GM12872 (cell line): Measurements from ENCODE around the gene TMBIM1.

Experiments used
- CTCF ChIP-seq: IDR thresholded peaks from 3 replicates; pipeline ENCODE4 v1.5.1; 2011; ENCODE audit warnings: low read depth, mild to moderate bottlenecking, low read length, moderate library complexity; ENCODE audit not compliant: insufficient read depth

TMBIM1 gene

GRCh38 chr2:218293715-218294429, 1.6 kb upstream of the TMBIM1 start:
- TF ChIP-seq CTCF = no peak

GRCh38 chr2:218291318-218292047, 820 bp downstream of the TMBIM1 start:
- no peak for TF ChIP-seq CTCF

GRCh38 chr2:218290316-218291261, 1.7 kb downstream of the TMBIM1 start:
- TF ChIP-seq CTCF = no peak

GRCh38 chr2:218289639-218290315, 2.5 kb downstream of the TMBIM1 start:
- no peak for TF ChIP-seq CTCF

GRCh38 chr2:218286570-218287459, 5.5 kb downstream of the TMBIM1 start:
- TF ChIP-seq CTCF = no peak

- no peak for TF ChIP-seq CTCF
Observed at GRCh38 chr2:218285604-218286003, 6.7 kb downstream of the TMBIM1 start.
